IMR-90 (cell line): ENCODE data around the gene AJM1. TPM values are rescaled to one million over a fixed set of nuclear protein-coding genes. Genes with fewer than 3 reads are reported as not detected.
"Not testable (repeated sequence)": the region's sequence is repeated elsewhere in the genome, so short reads cannot be mapped to it uniquely, and the experiment has no call there.

ENCODE experiments used
- ATAC-seq: fragments of 200-7000 bp; cut with Tn5 transposase; 2 replicates; pipeline ENCODE4 v1.9.1; 2020; ENCODE audit warnings: low read depth, mild to moderate bottlenecking, moderate library complexity
- BruUV-seq: library from RNA; stranded (reverse); fragments of 400-500 nt; replicated peaks from 2 replicates; lab custom pipeline; 2021; lab: Mats Ljungman, UMichigan
- CTCF ChIA-PET: fragments of 300-600 bp; formaldehyde crosslinking; extraction: SDS; loops from one replicate; lab custom pipeline; 2021; ENCODE audit warnings: antibody characterized with exemption; lab: Yijun Ruan, JAX
- POLR2A ChIA-PET: fragments of 300-600 bp; sonication (Branson Sonifier 250); formaldehyde crosslinking; loops from one replicate; lab custom pipeline; 2022; ENCODE audit warnings: antibody characterized with exemption; ENCODE audit not compliant: unreplicated experiment; lab: Charles Lee
- DNase-seq: peaks from one replicate; pipeline ENCODE4 v3.0.0; 2013
- H2AFZ ChIP-seq: replicated peaks from 2 replicates; pipeline ENCODE3; 2013; ENCODE audit warnings: low read length, mild to moderate bottlenecking; ENCODE audit not compliant: poor library complexity
- H2AK5ac ChIP-seq: 2 replicates; pipeline ENCODE4 v1.6.1; 2013; ENCODE audit warnings: low read depth, low read length, inconsistent platforms
- H2AK9ac ChIP-seq: replicated peaks from 2 replicates; pipeline ENCODE3; 2013; ENCODE audit warnings: mild to moderate bottlenecking, low read depth, low read length, moderate library complexity; ENCODE audit not compliant: poor library complexity
- H2BK120ac ChIP-seq: 2 replicates; pipeline ENCODE4 v1.6.1; 2013; ENCODE audit warnings: low read depth, low read length, inconsistent platforms
- H2BK15ac ChIP-seq: 3 replicates; pipeline ENCODE4 v1.6.1; 2013; ENCODE audit warnings: low read depth, low read length, inconsistent platforms
- H2BK20ac ChIP-seq: 2 replicates; pipeline ENCODE4 v1.6.1; 2013; ENCODE audit warnings: low read depth, mild to moderate bottlenecking, inconsistent platforms, low read length, moderate library complexity
- H2BK5ac ChIP-seq: 2 replicates; pipeline ENCODE4 v1.6.1; 2013; ENCODE audit warnings: mild to moderate bottlenecking, low read depth, low read length, inconsistent platforms; ENCODE audit not compliant: poor library complexity, severe bottlenecking
- H3K14ac ChIP-seq: replicated peaks from 2 replicates; pipeline ENCODE4 v1.6.1; 2013; ENCODE audit warnings: low read depth, low read length, inconsistent platforms
- H3K18ac ChIP-seq: 2 replicates; pipeline ENCODE4 v1.6.1; 2013; ENCODE audit warnings: low read depth, low read length, control low read depth
- H3K23ac ChIP-seq: 2 replicates; pipeline ENCODE4 v1.6.1; 2013; ENCODE audit warnings: low read depth, low read length, inconsistent platforms
- H3K27ac ChIP-seq: 2 replicates; pipeline ENCODE4 v1.5.1; 2013; ENCODE audit warnings: mild to moderate bottlenecking, control low read depth, low read length; ENCODE audit not compliant: insufficient read depth
- H3K27me3 ChIP-seq: 2 replicates; pipeline ENCODE4 v1.6.1; 2013; ENCODE audit warnings: low read length; ENCODE audit not compliant: control insufficient read depth, insufficient read depth
- H3K36me3 ChIP-seq: 2 replicates; pipeline ENCODE4 v1.6.1; 2013; ENCODE audit warnings: low read length, mixed read lengths; ENCODE audit not compliant: control insufficient read depth, insufficient read depth
- H3K4ac ChIP-seq: 2 replicates; pipeline ENCODE4 v1.6.1; 2013; ENCODE audit warnings: low read depth, low read length, inconsistent platforms
- H3K4me1 ChIP-seq: 2 replicates; pipeline ENCODE4 v1.6.1; 2013; ENCODE audit warnings: low read length, mixed read lengths; ENCODE audit not compliant: control insufficient read depth, insufficient read depth
- H3K4me2 ChIP-seq: 2 replicates; pipeline ENCODE4 v1.6.1; 2013; ENCODE audit warnings: low read depth, mild to moderate bottlenecking, control low read depth, low read length, moderate library complexity
- H3K4me3 ChIP-seq: 2 replicates; pipeline ENCODE4 v1.5.1; 2013; ENCODE audit warnings: low read depth, mild to moderate bottlenecking, control low read depth, low read length, moderate library complexity; ENCODE audit not compliant: insufficient read depth
- H3K56ac ChIP-seq: 2 replicates; pipeline ENCODE4 v1.6.1; 2013; ENCODE audit warnings: low read length, inconsistent platforms; ENCODE audit not compliant: insufficient read depth; ENCODE audit errors: extremely low read depth
- H3K79me1 ChIP-seq, 2 experiments: 2 replicates each; pipeline ENCODE4 v1.6.1; 2013; ENCODE audit warnings: low read length in 2 of 2, inconsistent platforms in 1 of 2, low read depth in 1 of 2
- H3K9ac ChIP-seq: 2 replicates; pipeline ENCODE4 v1.6.1; 2013; ENCODE audit warnings: low read depth, low read length, control low read depth
- H3K9me1 ChIP-seq: 2 replicates; pipeline ENCODE4 v1.6.1; 2013; ENCODE audit warnings: low read length, inconsistent platforms; ENCODE audit not compliant: insufficient read depth
- H3K9me3 ChIP-seq: 2 replicates; pipeline ENCODE4 v1.6.1; 2013; ENCODE audit warnings: low read length; ENCODE audit not compliant: control insufficient read depth, insufficient read depth
- H4K20me1 ChIP-seq: 2 replicates; pipeline ENCODE4 v1.6.1; 2013; ENCODE audit warnings: low read length, inconsistent platforms; ENCODE audit not compliant: insufficient read depth
- H4K5ac ChIP-seq: 2 replicates; pipeline ENCODE4 v1.6.1; 2013; ENCODE audit warnings: mild to moderate bottlenecking, low read depth, low read length, control low read depth
- H4K8ac ChIP-seq, 2 experiments: 2 replicates each; pipeline ENCODE4 v1.6.1; 2013; ENCODE audit warnings: low read depth in 2 of 2, low read length in 2 of 2, control low read depth in 1 of 2, inconsistent platforms in 1 of 2
- H4K91ac ChIP-seq: 2 replicates; pipeline ENCODE4 v1.6.1; 2013; ENCODE audit warnings: low read depth, low read length, inconsistent platforms; ENCODE audit not compliant: insufficient read depth
- WGBS, 2 experiments: methylation state at CpG; one replicate each; pipeline versions ENCODE4 v1.1.5 to v1.1.7; 2013; ENCODE audit warnings: missing lambda C conversion rate in 2 of 2; ENCODE audit not compliant: insufficient read length in 1 of 2; ENCODE audit errors: extremely low coverage in 2 of 2; 5-methylcytosine and 5-hydroxymethylcytosine counted together
- dilution Hi-C: fragments of 300-500 bp; cut with HindIII; formaldehyde crosslinking; loops from one replicate; pipeline ENCODE4 v1.14.3; 2018; ENCODE audit warnings: low sequenced_read_pairs; ENCODE audit not compliant: unreplicated experiment
- in situ Hi-C: fragments of 300-500 bp; cut with MboI; formaldehyde crosslinking; loops from 3 replicates; pipeline ENCODE4 v1.14.3; 2019; ENCODE audit warnings: low sequenced_read_pairs, inconsistent platforms, mixed read lengths
- intact Hi-C: fragments of 100-400 bp; cut with micrococcal nuclease; formaldehyde crosslinking; loops from 2 replicates; pipeline ENCODE4 v1.10.0; 2022
- polyA plus RNA-seq, 3 experiments: library from polyadenylated mRNA; depleted of rRNA; stranded (reverse); fragments of >200 nt; gene quantifications; 2 replicates each; pipeline ENCODE4 v1.2.3, GENCODE V29; 2012; ENCODE audit warnings: low replicate concordance in 1 of 3
- total RNA-seq: library from RNA; depleted of rRNA; stranded (reverse); fragments of >200 nt; gene quantifications from 2 replicates; pipeline ENCODE4 v1.2.3, GENCODE V29; 2012

Gene AJM1
- total and polyA plus RNA-seq, 2 of the 4 experiments (the other 2 are of a cell fraction), result 0.18 to 1.5 TPM

GRCh38 chr9:136866898-136867421 is 24.7 kb downstream of the AJM1 start:
- H2AK9ac ChIP-seq, H2BK120ac ChIP-seq, H4K91ac ChIP-seq, CTCF ChIA-PET, H3K9me1 ChIP-seq, DNase-seq, H2BK15ac ChIP-seq, H2BK5ac ChIP-seq, intact Hi-C loops, in situ Hi-C loops, H3K9me3 ChIP-seq, H3K27me3 ChIP-seq, BruUV-seq, H3K23ac ChIP-seq, ATAC-seq, H3K4me1 ChIP-seq, H3K18ac ChIP-seq, H3K14ac ChIP-seq, H3K27ac ChIP-seq, dilution Hi-C loops, H3K56ac ChIP-seq, H2BK20ac ChIP-seq, H3K4ac ChIP-seq, H2AFZ ChIP-seq, POLR2A ChIA-PET: not testable (repeated sequence)
- Histone ChIP-seq H3K79me1 (peaks cover 16 to 39% of the 10 kb centered on the region in 2 experiments), H4K8ac (peak overlapping the region; percentile 76 to 87; a peak in 3 of 4 replicates), H3K4me3 (peak overlapping the region; percentile 71), H4K5ac (peak overlapping the region; percentile 12; the same call in 1 of the 2 replicates), H3K4me2 (peak overlapping the region; percentile 48), H3K36me3 (peaks cover 23% of the 10 kb centered on the region), H4K20me1 (peaks cover 13% of the 10 kb centered on the region), H2AK5ac (peak overlapping the region; percentile 39; the same call in 1 of the 2 replicates), H3K9ac (0 out of 2 replicates have a peak overlapping the region, but pooled peaks have one; percentile 61)
- whole genome bisulfite sequencing, 2 experiments, result 97% methylated on average over 12 of the region's 29 CpGs; no CpG with 5 or more reads in 1 of the 2 experiments
